Activated B cell treated with CpG ODN at 0.5 μM for 24 hours (primary cell): ENCODE results near the gene ACCS. TPM values are rescaled to one million over a fixed set of nuclear protein-coding genes. Genes with fewer than 3 reads are reported as not detected.

ENCODE experiments used
- ATAC-seq: fragments of 200-7000 bp; cut with Tn5 transposase; one replicate; pipeline ENCODE4 v1.10.0; 2021; ENCODE audit warnings: low read depth, mild to moderate bottlenecking, moderate library complexity
- CTCF ChIA-PET: fragments of 350-600 bp; sonication (Branson Sonifier 250); formaldehyde crosslinking; loops from one replicate; lab custom pipeline; 2021; ENCODE audit warnings: antibody characterized with exemption; lab: Charles Lee
- POLR2A ChIA-PET: fragments of 350-600 bp; sonication (Branson Sonifier 250); formaldehyde crosslinking; loops from one replicate; lab custom pipeline; 2021; ENCODE audit warnings: antibody characterized with exemption; lab: Charles Lee
- DNase-seq: peaks from one replicate; pipeline ENCODE4 v3.0.0; 2022
- H3K27ac Mint-ChIP-seq: one replicate; pipeline ENCODE4 v1.8.0; 2020; ENCODE audit warnings: mixed read lengths
- H3K27me3 Mint-ChIP-seq: one replicate; pipeline ENCODE4 v1.8.0; 2021; ENCODE audit warnings: mixed read lengths
- H3K36me3 Mint-ChIP-seq: one replicate; pipeline ENCODE4 v1.8.0; 2021; ENCODE audit warnings: low read depth, mixed read lengths
- H3K4me1 Mint-ChIP-seq: one replicate; pipeline ENCODE4 v1.8.0; 2021; ENCODE audit warnings: mixed read lengths
- H3K4me3 Mint-ChIP-seq: one replicate; pipeline ENCODE4 v1.8.0; 2020; ENCODE audit warnings: mild to moderate bottlenecking, mixed read lengths
- H3K9me3 Mint-ChIP-seq: one replicate; pipeline ENCODE4 v1.8.0; 2020; ENCODE audit warnings: mixed read lengths
- intact Hi-C: fragments of 100-400 bp; cut with micrococcal nuclease; formaldehyde crosslinking; loops from one replicate; pipeline ENCODE4 v1.15.1; 2024
- total RNA-seq: library from RNA; stranded (reverse); gene quantifications from 2 replicates; pipeline ENCODE4 v1.2.3, GENCODE V29; 2022
- TF ChIP-seq, protein P1 (sequence below): fragments of 200-600 bp; IDR thresholded peaks from one replicate; pipeline ENCODE4 v1.8.0; 2022; ENCODE audit warnings: antibody characterized with exemption, mild to moderate bottlenecking

ACCS gene
- total RNA-seq, 1 donor from 2014 or later: 27.0 TPM

GRCh38 chr11:44029507-44029845 lies 36.6 kb upstream of the ACCS start:
- Mint-ChIP-seq H3K36me3 (no peaks in the 10 kb centered on the region), H3K4me1 (no peaks in the 10 kb centered on the region), H3K27me3 (peaks cover 29% of the 10 kb centered on the region), H3K27ac (no peak overlapping the region), H3K9me3 (peaks cover 9% of the 10 kb centered on the region), H3K4me3 (no peak overlapping the region)
- CTCF ChIA-PET: no interaction called here
- POLR2A ChIA-PET: no interaction called here
- DNase-seq: no peak
- intact Hi-C loops: no loop called here
- TF ChIP-seq, protein P1, sequence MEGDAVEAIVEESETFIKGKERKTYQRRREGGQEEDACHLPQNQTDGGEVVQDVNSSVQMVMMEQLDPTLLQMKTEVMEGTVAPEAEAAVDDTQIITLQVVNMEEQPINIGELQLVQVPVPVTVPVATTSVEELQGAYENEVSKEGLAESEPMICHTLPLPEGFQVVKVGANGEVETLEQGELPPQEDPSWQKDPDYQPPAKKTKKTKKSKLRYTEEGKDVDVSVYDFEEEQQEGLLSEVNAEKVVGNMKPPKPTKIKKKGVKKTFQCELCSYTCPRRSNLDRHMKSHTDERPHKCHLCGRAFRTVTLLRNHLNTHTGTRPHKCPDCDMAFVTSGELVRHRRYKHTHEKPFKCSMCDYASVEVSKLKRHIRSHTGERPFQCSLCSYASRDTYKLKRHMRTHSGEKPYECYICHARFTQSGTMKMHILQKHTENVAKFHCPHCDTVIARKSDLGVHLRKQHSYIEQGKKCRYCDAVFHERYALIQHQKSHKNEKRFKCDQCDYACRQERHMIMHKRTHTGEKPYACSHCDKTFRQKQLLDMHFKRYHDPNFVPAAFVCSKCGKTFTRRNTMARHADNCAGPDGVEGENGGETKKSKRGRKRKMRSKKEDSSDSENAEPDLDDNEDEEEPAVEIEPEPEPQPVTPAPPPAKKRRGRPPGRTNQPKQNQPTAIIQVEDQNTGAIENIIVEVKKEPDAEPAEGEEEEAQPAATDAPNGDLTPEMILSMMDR: no peak
- no peak for ATAC-seq

- ChIA-PET POLR2A (no interaction called here), CTCF (no interaction called here)
- intact Hi-C loops: no loop called here
- Mint-ChIP-seq H3K4me3 (no peak overlapping the region), H3K27me3 (peaks cover 29% of the 10 kb centered on the region), H3K9me3 (peaks cover 9% of the 10 kb centered on the region), H3K4me1 (no peaks in the 10 kb centered on the region), H3K36me3 (no peaks in the 10 kb centered on the region), H3K27ac (no peak overlapping the region)
- TF ChIP-seq, protein P1: no peak
- ATAC-seq: no peak
- DNase-seq: no peak
Observed at GRCh38 chr11:44029977-44030911, 35.8 kb upstream of the ACCS start.

DNA sequence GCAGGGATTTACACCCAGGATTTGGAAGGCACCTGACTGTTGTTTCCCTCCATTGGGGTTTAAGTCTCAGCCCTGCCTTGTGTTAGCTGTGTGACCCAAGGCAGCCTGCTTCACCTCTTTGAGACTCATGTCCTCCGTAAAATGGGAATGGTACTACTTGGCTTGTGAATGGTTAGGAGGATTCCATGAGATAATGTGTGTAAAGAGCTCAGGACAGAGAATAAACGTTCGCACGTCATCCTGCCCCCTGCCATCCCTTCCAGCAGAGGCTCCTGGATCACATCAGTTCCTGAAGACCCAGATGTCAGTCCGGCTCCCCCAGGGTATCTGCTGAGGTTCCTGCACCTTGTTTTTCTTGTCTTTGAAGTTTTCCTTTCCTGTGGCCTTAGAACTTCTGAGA lies 35.1 kb upstream of the ACCS start:
- Mint-ChIP-seq H3K36me3 (no peaks in the 10 kb centered on the region), H3K27me3 (peaks cover 29% of the 10 kb centered on the region), H3K4me1 (no peaks in the 10 kb centered on the region), H3K4me3 (no peak overlapping the region), H3K27ac (no peak overlapping the region), H3K9me3 (peaks cover 9% of the 10 kb centered on the region)
- ChIA-PET POLR2A (no interaction called here), CTCF (no interaction called here)
- intact Hi-C loops: no loop called here
- TF ChIP-seq, protein P1: no peak
- ATAC-seq (no peak), DNase-seq (no peak)

- ChIA-PET CTCF (no interaction called here), POLR2A (no interaction called here)
- no peaks in the 10 kb centered on the region for H3K4me1 Mint-ChIP-seq
- ATAC-seq (no peak), DNase-seq (no peak)
- H3K27ac Mint-ChIP-seq: no peak overlapping the region
- no peaks in the 10 kb centered on the region for H3K36me3 Mint-ChIP-seq
- intact Hi-C loops: no loop called here
- no peak overlapping the region for H3K4me3 Mint-ChIP-seq
- TF ChIP-seq, protein P1: no peak
- H3K27me3 Mint-ChIP-seq: peaks cover 29% of the 10 kb centered on the region
- peaks cover 5% of the 10 kb centered on the region for H3K9me3 Mint-ChIP-seq
Observed at GRCh38 chr11:44031549-44031948, 34.5 kb upstream of the ACCS start.

DNA sequence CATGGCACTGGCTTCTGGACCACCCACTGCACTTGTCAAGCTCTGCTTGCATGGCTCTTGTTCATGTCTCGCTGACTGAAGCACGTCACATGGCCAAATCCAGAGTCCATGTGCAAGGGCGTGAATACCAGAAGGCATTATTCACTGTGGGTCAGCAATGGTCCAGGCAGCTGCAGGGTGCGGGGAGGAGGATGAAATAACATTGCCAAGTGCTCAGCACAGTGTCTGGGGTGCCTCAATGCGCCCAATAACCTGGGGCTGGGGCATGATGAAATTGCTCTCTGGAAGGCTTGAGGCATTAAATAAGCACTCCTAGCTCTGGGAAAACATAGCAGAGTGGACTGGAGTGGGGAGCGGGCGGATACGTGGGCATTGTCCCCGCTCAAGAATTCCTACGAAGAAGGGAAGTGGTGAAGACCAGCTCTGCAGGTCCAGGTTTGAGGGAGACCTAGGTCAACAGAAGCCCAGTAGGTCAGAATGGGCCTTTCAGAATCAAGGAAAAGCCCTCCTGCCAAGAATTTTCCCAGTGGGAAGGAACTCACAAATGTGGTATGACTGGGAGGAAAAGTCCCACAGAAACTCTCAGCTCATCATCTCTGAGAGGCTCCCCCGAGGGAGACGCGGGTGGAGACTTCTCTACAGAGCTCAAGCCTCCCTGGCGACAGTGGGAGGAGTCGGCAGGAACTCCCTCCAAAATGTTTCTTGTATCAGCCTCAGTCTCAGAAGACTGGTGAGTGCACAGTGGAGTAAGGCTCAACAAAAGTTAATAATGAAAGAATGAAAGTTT lies 33.6 kb upstream of the ACCS start:
- Mint-ChIP-seq H3K27ac (no peak overlapping the region), H3K36me3 (no peaks in the 10 kb centered on the region), H3K9me3 (no peaks in the 10 kb centered on the region), H3K4me1 (no peaks in the 10 kb centered on the region), H3K4me3 (no peak overlapping the region), H3K27me3 (peaks cover 25% of the 10 kb centered on the region)
- POLR2A ChIA-PET: no interaction called here
- intact Hi-C loops: no loop called here
- ATAC-seq: no peak
- CTCF ChIA-PET: no interaction called here
- DNase-seq: no peak
- TF ChIP-seq, protein P1: no peak
